Astrocyte (in vitro differentiated cells and primary cell): ENCODE measurements around the gene OSMR.

Experiments
- EZH2 ChIP-seq: IDR thresholded peaks from 2 replicates; pipeline ENCODE4 v1.6.1; 2012; ENCODE audit warnings: mild to moderate bottlenecking, low read length, inconsistent platforms; ENCODE audit not compliant: insufficient read depth
- TF ChIP-seq, protein P1 (sequence below): IDR thresholded peaks from 2 replicates; pipeline ENCODE4 v1.5.1; 2011; ENCODE audit warnings: low read depth, mild to moderate bottlenecking, inconsistent platforms, low read length, moderate library complexity; ENCODE audit not compliant: insufficient read depth

- TF ChIP-seq, protein P1, sequence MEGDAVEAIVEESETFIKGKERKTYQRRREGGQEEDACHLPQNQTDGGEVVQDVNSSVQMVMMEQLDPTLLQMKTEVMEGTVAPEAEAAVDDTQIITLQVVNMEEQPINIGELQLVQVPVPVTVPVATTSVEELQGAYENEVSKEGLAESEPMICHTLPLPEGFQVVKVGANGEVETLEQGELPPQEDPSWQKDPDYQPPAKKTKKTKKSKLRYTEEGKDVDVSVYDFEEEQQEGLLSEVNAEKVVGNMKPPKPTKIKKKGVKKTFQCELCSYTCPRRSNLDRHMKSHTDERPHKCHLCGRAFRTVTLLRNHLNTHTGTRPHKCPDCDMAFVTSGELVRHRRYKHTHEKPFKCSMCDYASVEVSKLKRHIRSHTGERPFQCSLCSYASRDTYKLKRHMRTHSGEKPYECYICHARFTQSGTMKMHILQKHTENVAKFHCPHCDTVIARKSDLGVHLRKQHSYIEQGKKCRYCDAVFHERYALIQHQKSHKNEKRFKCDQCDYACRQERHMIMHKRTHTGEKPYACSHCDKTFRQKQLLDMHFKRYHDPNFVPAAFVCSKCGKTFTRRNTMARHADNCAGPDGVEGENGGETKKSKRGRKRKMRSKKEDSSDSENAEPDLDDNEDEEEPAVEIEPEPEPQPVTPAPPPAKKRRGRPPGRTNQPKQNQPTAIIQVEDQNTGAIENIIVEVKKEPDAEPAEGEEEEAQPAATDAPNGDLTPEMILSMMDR: no peak
- no peak for TF ChIP-seq EZH2
These were observed 93.2 kb downstream of the OSMR start for GRCh38 chr5:38938973-38939372.
